CD4-positive, alpha-beta memory T cell (primary cell): ENCODE measurements around the gene FBLN2. TPM values are rescaled to one million over a fixed set of nuclear protein-coding genes. Genes with fewer than 3 reads are reported as not detected.

Source experiments
- CTCF ChIA-PET: fragments of 350-600 bp; sonication (Branson Sonifier 250); formaldehyde crosslinking; loops from one replicate; lab custom pipeline; 2021; ENCODE audit warnings: inconsistent platforms; ENCODE audit not compliant: partially characterized antibody; lab: Charles Lee
- POLR2A ChIA-PET: fragments of 350-600 bp; sonication (Branson Sonifier 250); formaldehyde crosslinking; loops from one replicate; lab custom pipeline; 2021; ENCODE audit not compliant: partially characterized antibody; lab: Charles Lee
- DNase-seq, 5 donors: peaks; one replicate each; pipeline versions ENCODE4 v3.0.0 to v3.0.0-alpha.2; 2020 to 2022; ENCODE audit warnings: mixed read lengths in 1 of 5
- H3K27ac ChIP-seq: one replicate; pipeline ENCODE4 v1.7.0; 2013; ENCODE audit warnings: low read depth, low read length
- H3K27me3 ChIP-seq: 2 replicates; pipeline ENCODE4 v1.7.0; 2013; ENCODE audit warnings: mild to moderate bottlenecking, low read length, moderate library complexity; ENCODE audit not compliant: insufficient read depth
- H3K36me3 ChIP-seq: 2 replicates; pipeline ENCODE4 v1.7.0; 2013; ENCODE audit warnings: mild to moderate bottlenecking, low read length, moderate library complexity; ENCODE audit not compliant: insufficient read depth
- H3K4me1 ChIP-seq: 2 replicates; pipeline ENCODE4 v1.7.0; 2013; ENCODE audit warnings: mild to moderate bottlenecking, low read length, moderate library complexity; ENCODE audit not compliant: insufficient read depth
- H3K4me3 ChIP-seq, 2 donors: one replicate each; pipeline ENCODE4 v1.7.0; 2013; ENCODE audit warnings: low read length in 2 of 2, mild to moderate bottlenecking in 1 of 2
- H3K9me3 ChIP-seq, 2 donors: one replicate each; pipeline ENCODE4 v1.7.0; 2013; ENCODE audit warnings: low read length in 2 of 2, control low read depth in 1 of 2; ENCODE audit not compliant: control insufficient read depth in 1 of 2
- H3K27ac Mint-ChIP-seq, 7 donors: one replicate each; pipeline ENCODE4 v1.8.0; 2020 to 2021; ENCODE audit warnings: mixed read lengths in 7 of 7, mild to moderate bottlenecking in 6 of 7, inconsistent platforms in 3 of 7, moderate library complexity in 3 of 7
- H3K27me3 Mint-ChIP-seq, 2 donors: one replicate each; pipeline ENCODE4 v1.8.0; 2020 to 2021; ENCODE audit warnings: mixed read lengths in 2 of 2
- H3K36me3 Mint-ChIP-seq, 2 donors: one replicate each; pipeline ENCODE4 v1.8.0; 2020 to 2021; ENCODE audit warnings: mixed read lengths in 2 of 2, inconsistent platforms in 1 of 2, mild to moderate bottlenecking in 1 of 2
- H3K4me1 Mint-ChIP-seq, 4 donors: one replicate each; pipeline ENCODE4 v1.8.0; 2020 to 2021; ENCODE audit warnings: mixed read lengths in 4 of 4, mild to moderate bottlenecking in 1 of 4
- H3K4me3 Mint-ChIP-seq, 8 donors: one replicate each; pipeline ENCODE4 v1.8.0; 2020 to 2021; ENCODE audit warnings: mixed read lengths in 8 of 8, mild to moderate bottlenecking in 7 of 8, moderate library complexity in 6 of 8, inconsistent platforms in 3 of 8
- H3K9me3 Mint-ChIP-seq, 8 donors: one replicate each; pipeline ENCODE4 v1.8.0; 2020 to 2021; ENCODE audit warnings: mixed read lengths in 8 of 8, mild to moderate bottlenecking in 5 of 8, inconsistent platforms in 3 of 8, moderate library complexity in 1 of 8
- intact Hi-C: fragments of 100-400 bp; cut with micrococcal nuclease; formaldehyde crosslinking; loops from one replicate; pipeline ENCODE4 v1.15.1; 2023
- polyA plus RNA-seq, 2 donors: library from polyadenylated mRNA; unstranded; fragments of 300-500 nt; fragmentation: Illumina TruSeq; gene quantifications; one replicate each; pipeline ENCODE4 v1.2.3, GENCODE V29; 2021
- total RNA-seq, 2 experiments: library from RNA; stranded (reverse); gene quantifications; one replicate each; pipeline ENCODE4 v1.2.3, GENCODE V29; 2021

FBLN2 gene
- total and polyA plus RNA-seq, 4 experiments from 2014 or later, result not detected

DNA sequence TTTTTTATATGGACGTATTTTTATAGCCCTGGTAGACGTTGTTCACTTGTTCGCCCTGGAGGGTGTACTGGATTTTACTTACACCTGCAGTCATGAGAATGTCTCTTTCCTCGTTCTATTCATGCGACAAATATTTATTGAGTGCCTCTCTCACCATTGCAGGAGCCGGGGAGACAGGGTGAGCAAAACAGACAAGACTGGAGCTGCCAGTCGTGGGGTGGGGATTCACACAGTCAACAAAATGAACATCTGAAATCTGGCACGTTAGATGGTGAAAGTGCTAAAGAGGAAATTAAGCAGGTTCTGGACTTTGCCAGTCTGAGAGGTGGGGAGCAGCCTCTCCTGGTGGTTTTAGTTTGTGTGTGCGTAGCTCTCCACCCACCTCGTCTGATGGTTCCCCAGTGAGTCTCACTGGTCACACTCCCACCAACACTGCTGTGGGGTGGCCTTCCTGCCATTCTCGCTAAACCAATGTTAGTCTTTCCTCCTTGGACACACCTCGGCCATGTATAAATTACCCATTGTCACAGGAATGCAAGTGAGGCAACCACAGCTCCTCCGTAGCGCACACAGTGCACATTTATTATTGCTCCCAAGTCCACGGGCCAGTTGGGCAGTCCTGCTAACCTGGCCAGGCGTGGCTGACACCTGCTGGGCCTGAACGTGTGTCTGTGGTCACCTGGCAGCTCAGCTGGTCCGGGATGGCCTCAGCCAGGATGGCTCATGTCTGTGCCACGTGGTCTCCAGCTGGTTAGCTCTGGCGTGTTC lies 31.5 kb downstream of the FBLN2 start:
- H3K9me3 ChIP-seq, result no peaks in the 10 kb centered on the region
- Mint-ChIP-seq H3K36me3 (no peaks in the 10 kb centered on the region), H3K9me3 (no peaks in the 10 kb centered on the region), H3K4me1 (no peaks in the 10 kb centered on the region), H3K27ac (no peak overlapping the region), H3K4me3 (no peak overlapping the region), H3K27me3 (peaks cover 0 to 1% of the 10 kb centered on the region in 2 donors)
- no peak overlapping the region for H3K27ac ChIP-seq
- H3K27me3 ChIP-seq, result no peaks in the 10 kb centered on the region
- no peaks in the 10 kb centered on the region for H3K4me1 ChIP-seq
- no peak overlapping the region for H3K4me3 ChIP-seq
- no peaks in the 10 kb centered on the region for H3K36me3 ChIP-seq
- DNase-seq, result no peak
- intact Hi-C loops, result no loop called here
- ChIA-PET POLR2A (no interaction called here), CTCF (no interaction called here)

DNA sequence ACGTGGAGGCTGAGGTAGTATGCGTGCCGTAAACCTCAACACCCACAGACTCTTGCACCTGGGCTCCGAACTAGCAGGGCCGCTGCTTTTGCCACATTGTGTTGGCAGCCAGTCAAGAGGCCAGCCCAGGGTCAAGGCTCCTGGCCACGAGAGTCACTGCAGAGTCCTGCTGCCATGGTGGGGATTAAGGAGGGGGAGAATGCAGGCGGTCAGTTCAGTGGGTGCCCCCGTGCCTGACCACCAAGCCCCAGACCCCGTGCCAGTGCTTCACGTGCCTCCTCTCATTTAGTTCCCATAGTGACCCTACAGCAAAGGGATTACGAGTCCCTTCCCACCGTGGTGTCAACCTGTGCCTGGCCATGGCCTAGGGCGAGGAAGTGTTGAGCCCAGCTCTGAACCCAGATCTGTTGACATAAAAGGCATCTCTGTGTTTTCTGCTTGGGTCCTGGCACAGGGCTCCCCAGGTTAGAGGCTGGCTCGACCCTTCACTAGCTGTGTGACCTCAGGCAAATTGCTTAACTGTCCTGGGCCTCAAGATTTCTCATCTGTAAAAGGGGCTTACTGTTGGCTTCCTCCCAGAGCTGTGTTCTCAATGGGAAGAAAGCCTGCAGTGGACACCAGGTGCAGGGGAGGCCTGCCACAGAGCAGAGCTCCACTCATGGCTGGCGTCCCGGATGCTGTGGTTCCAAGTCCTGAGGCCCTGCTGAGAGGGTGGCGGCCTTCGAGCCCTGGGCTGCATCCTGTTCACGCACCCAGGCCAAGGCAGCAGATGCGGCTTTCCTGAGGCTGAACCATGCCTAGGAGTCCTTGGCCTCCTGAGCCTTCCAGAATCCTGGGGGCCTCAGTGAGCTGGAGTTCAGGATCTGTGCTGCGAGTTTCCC lies 32.8 kb downstream of the FBLN2 start:
- Mint-ChIP-seq H3K4me3 (no peak overlapping the region), H3K36me3 (no peaks in the 10 kb centered on the region), H3K27me3 (peaks cover 0 to 1% of the 10 kb centered on the region in 2 donors), H3K9me3 (no peaks in the 10 kb centered on the region), H3K4me1 (no peaks in the 10 kb centered on the region), H3K27ac (no peak overlapping the region)
- Histone ChIP-seq H3K36me3 (no peaks in the 10 kb centered on the region), H3K27me3 (no peaks in the 10 kb centered on the region), H3K27ac (no peak overlapping the region), H3K9me3 (no peaks in the 10 kb centered on the region), H3K4me3 (no peak overlapping the region), H3K4me1 (no peaks in the 10 kb centered on the region)
- no peak for DNase-seq
- CTCF ChIA-PET, result no interaction called here
- POLR2A ChIA-PET, result no interaction called here
- intact Hi-C loops, result no loop called here

DNA sequence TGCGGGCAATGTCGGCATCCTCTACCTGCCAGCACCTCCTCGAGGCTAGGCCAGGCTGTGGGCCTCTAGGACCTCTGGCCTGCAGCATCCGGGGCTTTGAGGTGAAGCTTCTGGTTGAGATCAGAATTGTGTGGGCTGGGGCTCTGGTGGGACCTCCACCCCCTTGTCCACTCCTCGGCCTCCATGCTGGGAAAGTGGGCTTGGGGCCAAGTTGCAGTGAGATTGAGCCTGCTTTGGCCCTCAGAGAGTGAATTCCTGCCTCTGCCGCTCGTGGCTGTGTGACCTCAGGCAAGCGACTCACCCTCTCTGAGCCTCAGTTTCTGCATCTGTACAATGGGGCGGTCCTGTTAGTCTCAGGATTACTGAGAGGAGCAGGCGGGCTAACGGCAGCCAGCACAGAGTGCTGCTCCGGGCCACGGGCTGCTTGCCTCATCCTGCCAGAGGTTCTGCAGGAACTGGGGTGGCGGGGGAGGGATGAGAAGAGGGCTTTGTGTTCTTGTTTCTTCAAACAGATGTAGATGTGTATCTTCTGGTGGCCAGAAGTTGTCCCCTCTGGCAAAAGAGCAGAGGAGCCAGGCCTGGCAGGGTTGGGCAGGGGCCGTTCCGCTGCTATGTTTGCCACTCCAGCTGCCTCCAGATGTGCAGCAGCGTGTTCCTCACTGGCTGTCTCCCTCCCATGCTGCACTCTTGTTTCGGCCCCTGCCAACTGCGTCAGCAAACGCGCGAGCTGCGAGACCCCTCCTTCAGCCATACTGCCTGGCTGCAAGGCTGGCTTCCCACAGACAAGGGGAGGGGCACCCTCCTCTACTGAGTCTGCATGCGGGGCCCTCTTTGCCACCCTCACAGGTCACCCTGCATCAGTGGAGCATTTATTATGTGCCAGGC lies 33.7 kb downstream of the FBLN2 start:
- Histone ChIP-seq H3K36me3 (no peaks in the 10 kb centered on the region), H3K27me3 (no peaks in the 10 kb centered on the region), H3K9me3 (no peaks in the 10 kb centered on the region), H3K4me3 (no peak overlapping the region), H3K27ac (no peak overlapping the region), H3K4me1 (no peaks in the 10 kb centered on the region)
- POLR2A ChIA-PET, result no interaction called here
- Mint-ChIP-seq H3K9me3 (no peaks in the 10 kb centered on the region), H3K27me3 (peaks cover 0 to 1% of the 10 kb centered on the region in 2 donors), H3K4me1 (no peaks in the 10 kb centered on the region), H3K36me3 (no peaks in the 10 kb centered on the region), H3K4me3 (no peak overlapping the region), H3K27ac (no peak overlapping the region)
- CTCF ChIA-PET, result no interaction called here
- intact Hi-C loops, result no loop called here
- DNase-seq, result no peak

DNA sequence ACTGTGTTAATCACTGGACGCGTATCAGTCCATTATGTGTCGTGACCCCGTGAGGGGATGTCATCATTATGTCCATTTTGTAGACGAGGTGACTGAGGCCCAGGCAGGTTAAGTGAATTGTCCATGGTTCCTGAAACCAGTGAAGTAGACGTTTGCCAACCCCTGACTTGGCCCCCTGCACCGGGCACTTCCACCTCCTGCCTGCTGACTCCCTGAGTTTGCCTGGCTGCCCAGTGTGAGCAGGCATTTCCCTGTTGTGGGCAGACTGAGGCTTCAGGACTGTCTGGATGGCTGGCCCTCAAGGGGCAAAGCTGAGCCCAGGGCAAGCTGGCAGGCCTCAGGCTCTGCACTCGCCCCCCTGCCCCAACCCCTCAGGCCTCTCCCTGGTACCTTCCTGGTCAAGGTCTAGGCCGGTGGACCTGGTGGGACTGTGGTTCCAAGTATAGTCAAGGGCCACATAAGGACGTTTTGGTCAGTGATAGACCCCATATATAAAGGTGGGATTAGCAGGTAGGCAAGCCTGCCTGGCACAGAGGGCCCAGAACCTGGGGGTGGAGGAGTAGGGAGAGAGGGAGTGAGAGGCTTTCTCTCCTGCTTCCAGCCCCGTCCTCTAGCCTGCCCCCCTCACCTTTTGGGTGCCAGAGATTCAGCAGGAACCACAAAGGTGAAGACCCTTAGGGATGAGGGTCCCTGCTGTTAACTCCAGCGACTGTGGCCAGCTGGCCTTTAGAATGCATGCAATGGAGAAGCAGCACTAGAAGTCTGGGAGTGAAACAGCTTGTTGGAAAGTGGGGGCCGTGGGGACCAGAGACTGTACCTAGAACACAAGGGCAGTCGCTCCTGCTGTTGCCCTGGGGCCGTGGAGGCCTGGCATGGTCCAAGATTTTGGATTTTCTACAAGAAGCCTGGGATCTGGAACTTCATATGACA lies 34.6 kb downstream of the FBLN2 start:
- no peaks in the 10 kb centered on the region for H3K27me3 ChIP-seq
- no peaks in the 10 kb centered on the region for H3K9me3 ChIP-seq
- POLR2A ChIA-PET, result no interaction called here
- H3K36me3 ChIP-seq, result no peaks in the 10 kb centered on the region
- Mint-ChIP-seq H3K9me3 (no peaks in the 10 kb centered on the region), H3K36me3 (no peaks in the 10 kb centered on the region), H3K4me1 (no peaks in the 10 kb centered on the region), H3K4me3 (no peak overlapping the region), H3K27me3 (peaks cover 0 to 1% of the 10 kb centered on the region in 2 donors), H3K27ac (no peak overlapping the region)
- H3K27ac ChIP-seq, result no peak overlapping the region
- no peak overlapping the region for H3K4me3 ChIP-seq
- H3K4me1 ChIP-seq, result no peaks in the 10 kb centered on the region
- CTCF ChIA-PET, result no interaction called here
- DNase-seq, result no peak
- intact Hi-C loops, result no loop called here

DNA sequence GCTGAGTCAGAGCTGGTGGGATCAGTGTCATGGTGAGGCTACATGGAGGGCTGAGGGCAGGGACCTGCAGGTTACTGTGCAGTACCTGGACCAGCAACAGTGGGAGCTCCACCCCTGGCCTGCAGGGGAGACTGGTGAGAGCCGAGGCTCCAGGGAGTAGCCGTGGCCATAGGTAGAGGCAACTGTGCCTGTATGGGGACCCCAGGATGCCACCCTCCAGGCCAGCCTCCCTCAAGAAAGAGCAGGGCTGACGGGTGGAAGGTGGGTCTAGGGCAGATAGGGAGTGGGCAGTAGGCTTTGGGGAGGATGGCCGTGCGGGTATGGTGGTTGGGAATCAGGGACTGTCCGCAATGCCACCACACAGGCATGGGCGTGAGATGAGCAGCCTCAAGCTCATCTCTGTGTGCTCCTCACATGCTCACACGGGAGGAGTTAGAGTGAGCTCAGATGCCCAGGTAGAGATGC lies 35.5 kb downstream of the FBLN2 start:
- Mint-ChIP-seq H3K27me3 (peaks cover 0 to 1% of the 10 kb centered on the region in 2 donors), H3K4me1 (no peaks in the 10 kb centered on the region), H3K4me3 (no peak overlapping the region), H3K9me3 (peaks cover 0 to under 1% (median 0%) of the 10 kb centered on the region in 8 donors), H3K27ac (no peak overlapping the region), H3K36me3 (no peaks in the 10 kb centered on the region)
- intact Hi-C loops, result no loop called here
- DNase-seq, result no peak
- Histone ChIP-seq H3K4me3 (no peak overlapping the region), H3K9me3 (no peaks in the 10 kb centered on the region), H3K27ac (no peak overlapping the region), H3K4me1 (no peaks in the 10 kb centered on the region), H3K27me3 (no peaks in the 10 kb centered on the region), H3K36me3 (no peaks in the 10 kb centered on the region)
- ChIA-PET CTCF (no interaction called here), POLR2A (no interaction called here)

DNA sequence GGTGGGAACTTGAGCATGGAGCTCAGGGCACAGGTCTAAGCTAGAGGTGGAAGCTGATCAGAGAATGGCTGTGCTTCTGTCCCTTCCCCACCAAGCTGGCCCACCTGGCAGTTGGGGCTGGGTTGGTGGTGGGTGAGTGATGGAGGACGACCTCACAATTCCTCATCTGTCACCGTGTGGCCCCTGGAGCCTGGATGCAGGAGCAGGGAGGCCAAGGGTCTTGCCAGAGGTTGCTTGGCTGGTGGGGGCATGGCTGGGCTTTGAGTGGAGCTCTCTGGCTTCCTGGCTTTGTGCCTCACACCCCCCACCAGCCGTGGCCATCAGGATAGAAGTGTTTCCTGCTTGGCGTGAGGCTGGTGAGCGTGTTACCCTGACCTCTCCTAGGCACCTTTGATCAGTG lies 36.0 kb downstream of the FBLN2 start:
- no peak for DNase-seq
- Histone ChIP-seq H3K27me3 (no peaks in the 10 kb centered on the region), H3K36me3 (no peaks in the 10 kb centered on the region), H3K27ac (no peak overlapping the region), H3K9me3 (no peaks in the 10 kb centered on the region), H3K4me1 (no peaks in the 10 kb centered on the region), H3K4me3 (no peak overlapping the region)
- ChIA-PET CTCF (no interaction called here), POLR2A (no interaction called here)
- H3K36me3 Mint-ChIP-seq, result no peaks in the 10 kb centered on the region
- H3K27me3 Mint-ChIP-seq, result peaks cover 0 to 1% of the 10 kb centered on the region in 2 donors
- H3K4me3 Mint-ChIP-seq, result no peak overlapping the region
- H3K27ac Mint-ChIP-seq, result no peak overlapping the region
- no peaks in the 10 kb centered on the region for H3K4me1 Mint-ChIP-seq
- intact Hi-C loops, result no loop called here
- peaks cover 0 to 2% (median 0%) of the 10 kb centered on the region in 8 donors for H3K9me3 Mint-ChIP-seq
